AG04449 (cell line): ENCODE results near the gene AOPEP.

Experiments used
- CTCF ChIA-PET: fragments of 350-600 bp; formaldehyde crosslinking; extraction: SDS; loops from one replicate; lab custom pipeline; 2021; ENCODE audit warnings: antibody characterized with exemption; lab: Yijun Ruan, JAX
- POLR2A ChIA-PET: fragments of 400-600, 350-600 bp; formaldehyde crosslinking; extraction: SDS; loops from one replicate; lab custom pipeline; 2020; ENCODE audit warnings: antibody characterized with exemption, inconsistent platforms; lab: Yijun Ruan, JAX
- DNase-seq: peaks from one replicate; pipeline ENCODE4 v3.0.0-alpha.2; 2010; ENCODE audit warnings: low read depth, low spot score
- H3K4me3 ChIP-seq: 2 replicates; pipeline ENCODE4 v1.5.1; 2011; ENCODE audit warnings: low read depth, mild to moderate bottlenecking, control low read depth, low read length
- CTCF ChIP-seq: IDR thresholded peaks from one replicate; pipeline ENCODE4 v1.5.1; 2011; ENCODE audit warnings: mild to moderate bottlenecking, moderate library complexity, low read length, control low read depth, inconsistent platforms; ENCODE audit not compliant: insufficient read depth; ENCODE audit errors: missing control alignments

AOPEP gene

GRCh38 chr9:94754976-94755475 is 28.5 kb downstream of the AOPEP start:
- DNase-seq: no peak
- CTCF ChIA-PET: interaction anchor here (1.0 to 1.4 kb wide), 3 partner anchors 10 to 377 kb away, joined by 3 to 5 read pairs (median 3); no protein-coding TSS in a partner anchor
- POLR2A ChIA-PET: no interaction called here
- TF ChIP-seq CTCF: no peak
- H3K4me3 ChIP-seq: no peak overlapping the region

GRCh38 chr9:94757158-94757557 is 30.7 kb downstream of the AOPEP start:
- peak; percentile 75 for DNase-seq
- ChIA-PET POLR2A (no interaction called here), CTCF (no interaction called here)
- H3K4me3 ChIP-seq: no peak overlapping the region
- TF ChIP-seq CTCF: no peak

GRCh38 chr9:94758031-94758430 is 31.5 kb downstream of the AOPEP start:
- DNase-seq: no peak
- no peak overlapping the region for H3K4me3 ChIP-seq
- TF ChIP-seq CTCF: no peak
- ChIA-PET CTCF (no interaction called here), POLR2A (no interaction called here)

- H3K4me3 ChIP-seq: no peak overlapping the region
- TF ChIP-seq CTCF: no peak
- POLR2A ChIA-PET: interaction anchor here (0.7 kb wide), 1 partner anchor 298 kb away, joined by 3 read pairs; no protein-coding TSS in a partner anchor
- DNase-seq: no peak
- CTCF ChIA-PET: no interaction called here
Measured at GRCh38 chr9:94758880-94759279, 32.4 kb downstream of the AOPEP start.

- DNase-seq: no peak
- POLR2A ChIA-PET: interaction anchor here (0.5 kb wide), 1 partner anchor 18 kb away, joined by 3 read pairs; no protein-coding TSS in a partner anchor
- CTCF ChIA-PET: interaction anchor here (0.7 to 2.8 kb wide), 6 partner anchors 15 to 372 kb away, joined by 3 to 9 read pairs (median 6); no protein-coding TSS in a partner anchor
- no peak overlapping the region for H3K4me3 ChIP-seq
- TF ChIP-seq CTCF: no peak
Measured at GRCh38 chr9:94760010-94760409, 33.5 kb downstream of the AOPEP start.

- ChIA-PET CTCF (interaction anchor here (1.6 to 2.8 kb wide), 4 partner anchors 20 to 371 kb away, joined by 5 to 9 read pairs (median 6); no protein-coding TSS in a partner anchor), POLR2A (no interaction called here)
- no peak overlapping the region for H3K4me3 ChIP-seq
- DNase-seq: no peak
- TF ChIP-seq CTCF: no peak
Measured at GRCh38 chr9:94760660-94761059, 34.2 kb downstream of the AOPEP start.
